ENCODE results near the gene COX4I1.
A peak's percentile ranks its signal among the peaks of the same experiment; 100 is the strongest.

The COX4I1 gene

DNA sequence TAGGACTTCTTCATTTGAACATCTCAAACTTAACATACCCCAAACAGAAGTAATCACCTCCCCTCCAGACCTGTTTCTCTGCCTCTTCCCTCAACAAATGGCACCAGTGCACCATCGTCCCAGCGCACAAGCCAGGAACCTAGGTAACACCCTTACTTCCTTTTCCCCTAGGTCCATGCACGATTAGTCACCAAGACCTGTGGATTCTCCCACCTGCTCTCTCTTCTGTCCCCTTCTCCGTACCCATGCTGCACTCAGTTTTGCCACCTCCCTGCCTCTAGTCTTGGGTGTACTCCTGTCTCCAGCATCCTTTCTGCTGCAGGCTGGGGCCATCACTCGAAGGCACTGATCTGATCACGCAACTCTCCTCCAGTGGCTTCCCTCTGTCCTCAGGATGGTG lies 3.3 kb upstream of the COX4I1 start:
- Histone ChIP-seq H3K79me2 (ENCODE audit: insufficient read depth, low read length) (peaks cover 94% of the 10 kb centered on the region), H3K4me2 (ENCODE audit: low read depth, low read length, poor library complexity, severe bottlenecking) (peak overlapping the region; percentile 97), H3K9me2 (replicated peaks; ENCODE audit: low read depth, low read length) (no peaks in the 10 kb centered on the region), H4K20me1 (ENCODE audit: insufficient read depth, low read length, poor library complexity, severe bottlenecking) (peaks cover 48% of the 10 kb centered on the region), H3K36me3 (ENCODE audit: insufficient read depth, low read length) (peaks cover 15% of the 10 kb centered on the region; the same call in 1 of the 2 replicates), H3K27me3 (ENCODE audit: insufficient read depth, low read length, poor library complexity, severe bottlenecking) (peaks cover 10% of the 10 kb centered on the region), H3K4me1 (ENCODE audit: insufficient read depth, low read length, poor library complexity, severe bottlenecking) (peaks cover 33% of the 10 kb centered on the region), H3K9me3 (ENCODE audit: insufficient read depth, low read depth, low read length) (no peaks in the 10 kb centered on the region), H3K9ac (ENCODE audit: low read depth, low read length, poor library complexity, severe bottlenecking) (no peak overlapping the region), H3K4me3 (ENCODE audit: low read length, poor library complexity, severe bottlenecking) (no peak overlapping the region), H2AFZ (ENCODE audit: low read length) (no peak overlapping the region), H3F3A (ENCODE audit: low read depth) (no peaks in the 10 kb centered on the region)
- TF ChIP-seq EZH2phosphoT487 (IDR thresholded peaks at IDR 0.05; ENCODE audit: borderline replicate concordance) = no peak
- TF ChIP-seq, protein P1, sequence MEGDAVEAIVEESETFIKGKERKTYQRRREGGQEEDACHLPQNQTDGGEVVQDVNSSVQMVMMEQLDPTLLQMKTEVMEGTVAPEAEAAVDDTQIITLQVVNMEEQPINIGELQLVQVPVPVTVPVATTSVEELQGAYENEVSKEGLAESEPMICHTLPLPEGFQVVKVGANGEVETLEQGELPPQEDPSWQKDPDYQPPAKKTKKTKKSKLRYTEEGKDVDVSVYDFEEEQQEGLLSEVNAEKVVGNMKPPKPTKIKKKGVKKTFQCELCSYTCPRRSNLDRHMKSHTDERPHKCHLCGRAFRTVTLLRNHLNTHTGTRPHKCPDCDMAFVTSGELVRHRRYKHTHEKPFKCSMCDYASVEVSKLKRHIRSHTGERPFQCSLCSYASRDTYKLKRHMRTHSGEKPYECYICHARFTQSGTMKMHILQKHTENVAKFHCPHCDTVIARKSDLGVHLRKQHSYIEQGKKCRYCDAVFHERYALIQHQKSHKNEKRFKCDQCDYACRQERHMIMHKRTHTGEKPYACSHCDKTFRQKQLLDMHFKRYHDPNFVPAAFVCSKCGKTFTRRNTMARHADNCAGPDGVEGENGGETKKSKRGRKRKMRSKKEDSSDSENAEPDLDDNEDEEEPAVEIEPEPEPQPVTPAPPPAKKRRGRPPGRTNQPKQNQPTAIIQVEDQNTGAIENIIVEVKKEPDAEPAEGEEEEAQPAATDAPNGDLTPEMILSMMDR (conservative IDR thresholded peaks at IDR 0.05; ENCODE audit: low read length) = no peak

DNA sequence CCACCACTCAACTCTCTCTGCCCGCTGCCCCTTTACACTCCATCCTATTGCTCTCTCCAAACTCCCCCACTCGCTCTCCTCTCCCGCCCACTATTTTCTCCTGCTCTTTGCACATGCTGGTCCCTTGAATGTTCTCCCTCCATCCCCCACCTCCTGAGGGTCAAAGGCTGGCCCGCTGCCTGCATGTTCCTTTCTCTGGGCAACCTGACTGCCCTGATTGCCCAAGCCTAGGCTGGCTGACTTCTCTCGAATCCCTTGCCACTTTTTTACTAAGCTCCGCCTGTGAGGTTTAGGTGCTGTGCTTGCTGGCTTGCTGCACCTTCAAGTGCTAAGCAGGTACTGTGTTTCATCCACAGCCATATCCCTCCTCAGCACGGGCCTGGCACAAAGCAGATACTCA lies 2.9 kb upstream of the COX4I1 start:
- Histone ChIP-seq H3F3A (ENCODE audit: low read depth) (no peaks in the 10 kb centered on the region), H3K36me3 (ENCODE audit: insufficient read depth, low read length) (peaks cover 14% of the 10 kb centered on the region; the same call in 1 of the 2 replicates), H2AFZ (ENCODE audit: low read length) (no peak overlapping the region), H3K9me3 (ENCODE audit: insufficient read depth, low read depth, low read length) (no peaks in the 10 kb centered on the region), H3K4me3 (ENCODE audit: low read length, poor library complexity, severe bottlenecking) (no peak overlapping the region), H3K4me2 (ENCODE audit: low read depth, low read length, poor library complexity, severe bottlenecking) (peak overlapping the region; percentile 97), H4K20me1 (ENCODE audit: insufficient read depth, low read length, poor library complexity, severe bottlenecking) (peaks cover 51% of the 10 kb centered on the region), H3K9ac (ENCODE audit: low read depth, low read length, poor library complexity, severe bottlenecking) (peak overlapping the region; percentile 97), H3K79me2 (ENCODE audit: insufficient read depth, low read length) (peaks cover 95% of the 10 kb centered on the region), H3K4me1 (ENCODE audit: insufficient read depth, low read length, poor library complexity, severe bottlenecking) (peaks cover 37% of the 10 kb centered on the region), H3K27me3 (ENCODE audit: insufficient read depth, low read length, poor library complexity, severe bottlenecking) (peaks cover 10% of the 10 kb centered on the region), H3K9me2 (replicated peaks; ENCODE audit: low read depth, low read length) (no peaks in the 10 kb centered on the region)
- TF ChIP-seq, protein P1 (conservative IDR thresholded peaks at IDR 0.05; ENCODE audit: low read length) = no peak

DNA sequence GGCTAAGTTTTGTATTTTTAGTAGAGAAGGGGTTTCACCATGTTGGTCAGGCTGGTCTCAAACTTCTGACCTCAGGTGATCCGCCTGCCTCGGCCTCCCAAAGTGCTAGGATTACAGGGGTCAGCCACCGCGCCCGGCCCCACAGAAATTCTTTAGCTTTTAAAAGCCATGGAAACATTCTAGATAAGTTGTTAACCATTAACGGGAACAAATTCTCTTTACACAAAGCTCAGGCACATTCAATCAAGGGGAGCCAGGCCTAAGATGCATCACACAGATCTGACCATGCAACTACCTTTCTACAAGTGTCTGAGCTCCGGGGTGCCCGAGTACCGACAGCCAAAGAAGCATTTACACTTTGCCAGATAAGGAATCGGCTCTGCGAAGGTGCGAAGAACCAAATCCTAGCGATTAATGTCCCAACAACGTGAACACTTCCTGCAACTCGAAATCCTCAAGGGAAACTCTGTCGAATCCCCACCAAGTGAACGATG lies 1.2 kb upstream of the COX4I1 start:
- peak overlapping the region; percentile 99 for H3K4me3 ChIP-seq (ENCODE audit: low read length, poor library complexity, severe bottlenecking)
- peak overlapping the region; percentile 97 for H3K9ac ChIP-seq (ENCODE audit: low read depth, low read length, poor library complexity, severe bottlenecking)
- H4K20me1 ChIP-seq (ENCODE audit: insufficient read depth, low read length, poor library complexity, severe bottlenecking) = peaks cover 56% of the 10 kb centered on the region
- no peak for TF ChIP-seq EZH2phosphoT487 (IDR thresholded peaks at IDR 0.05; ENCODE audit: borderline replicate concordance)
- TF ChIP-seq, protein P1 (conservative IDR thresholded peaks at IDR 0.05; ENCODE audit: low read length) = no peak
- H3F3A ChIP-seq (ENCODE audit: low read depth) = no peaks in the 10 kb centered on the region
- H3K4me1 ChIP-seq (ENCODE audit: insufficient read depth, low read length, poor library complexity, severe bottlenecking) = peaks cover 45% of the 10 kb centered on the region
- H3K9me2 ChIP-seq (replicated peaks; ENCODE audit: low read depth, low read length) = no peaks in the 10 kb centered on the region
- peaks cover 20% of the 10 kb centered on the region; the same call in 1 of the 2 replicates for H3K36me3 ChIP-seq (ENCODE audit: insufficient read depth, low read length)
- peaks cover 94% of the 10 kb centered on the region for H3K79me2 ChIP-seq (ENCODE audit: insufficient read depth, low read length)
- H3K9me3 ChIP-seq (ENCODE audit: insufficient read depth, low read depth, low read length) = no peaks in the 10 kb centered on the region
- no peak overlapping the region for H2AFZ ChIP-seq (ENCODE audit: low read length)
- peaks cover 10% of the 10 kb centered on the region for H3K27me3 ChIP-seq (ENCODE audit: insufficient read depth, low read length, poor library complexity, severe bottlenecking)
- H3K4me2 ChIP-seq (ENCODE audit: low read depth, low read length, poor library complexity, severe bottlenecking) = peak overlapping the region; percentile 97

Measured in Loucy (cell line).